Nephron (organoid): ENCODE results near the gene ALS2CL.

Source experiments
- H3K27ac Mint-ChIP-seq, 3 experiments: 2 replicates each; pipeline ENCODE4 v1.8.0; 2020; ENCODE audit warnings: mixed read lengths in 3 of 3, mild to moderate bottlenecking in 2 of 3, moderate library complexity in 1 of 3
- H3K27me3 Mint-ChIP-seq: 2 replicates; pipeline ENCODE4 v1.8.0; 2021; ENCODE audit warnings: low read depth, mild to moderate bottlenecking, moderate library complexity, mixed read lengths
- H3K36me3 Mint-ChIP-seq: 2 replicates; pipeline ENCODE4 v1.8.0; 2020; ENCODE audit warnings: low read depth, mixed read lengths
- H3K4me1 Mint-ChIP-seq: 2 replicates; pipeline ENCODE4 v1.8.0; 2020; ENCODE audit warnings: mixed read lengths
- H3K4me3 Mint-ChIP-seq, 3 experiments: 2 replicates each; pipeline ENCODE4 v1.8.0; 2020; ENCODE audit warnings: mild to moderate bottlenecking in 3 of 3, mixed read lengths in 3 of 3, moderate library complexity in 2 of 3
- H3K9me3 Mint-ChIP-seq: 2 replicates; pipeline ENCODE4 v1.8.0; 2020; ENCODE audit warnings: mixed read lengths
- CTCF ChIP-seq, 3 experiments: fragments of 200-600 bp; sonication (generic); IDR thresholded peaks; one replicate each; pipeline ENCODE4 v1.5.0; 2021; ENCODE audit warnings: antibody characterized with exemption in 3 of 3; ENCODE audit not compliant: unreplicated experiment in 3 of 3

The ALS2CL gene

DNA sequence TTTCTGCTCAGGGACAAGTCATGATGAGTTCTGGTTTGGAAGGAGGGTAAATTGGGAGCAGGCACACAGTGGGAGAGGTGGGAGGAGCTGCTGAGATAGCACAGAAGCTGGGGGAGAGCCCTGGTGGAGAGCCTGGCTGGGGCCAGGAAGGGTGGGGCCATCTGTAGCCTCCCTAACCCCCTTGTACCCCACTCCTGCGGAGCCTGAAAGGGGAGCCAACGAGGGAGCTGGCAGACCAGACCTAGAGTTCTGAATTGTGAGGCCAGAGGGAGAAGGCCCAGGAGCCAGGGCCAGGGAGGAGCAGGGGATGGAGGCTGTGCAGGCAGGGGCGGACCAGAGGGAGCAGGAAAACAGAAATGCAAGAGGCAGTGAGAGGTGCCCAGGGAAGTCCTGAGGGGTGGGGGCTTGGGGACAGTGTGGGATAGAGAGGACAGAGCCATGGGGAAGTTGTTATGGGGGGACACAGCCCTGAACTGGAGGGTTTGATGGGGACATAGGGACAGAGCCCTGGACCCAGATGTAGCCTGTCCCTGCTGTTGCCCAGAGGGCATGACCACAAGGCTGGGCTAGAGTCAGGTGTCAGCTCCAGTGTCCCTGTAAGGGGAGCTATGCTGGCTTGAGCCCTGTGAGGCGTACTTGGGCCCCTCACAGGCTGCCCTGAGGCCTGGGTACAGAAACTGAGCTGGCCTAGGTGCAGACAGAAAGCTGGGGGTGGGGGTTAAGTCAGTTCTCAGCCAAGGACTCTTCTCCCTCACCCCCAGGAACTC lies 8.9 kb upstream of the ALS2CL start:
- peak overlapping the region in 1 of 3 experiments; percentile 53 for H3K4me3 Mint-ChIP-seq
- no peaks in the 10 kb centered on the region for H3K9me3 Mint-ChIP-seq
- peaks cover 14% of the 10 kb centered on the region for H3K4me1 Mint-ChIP-seq
- H3K36me3 Mint-ChIP-seq: no peaks in the 10 kb centered on the region
- peak overlapping the region in 1 of 3 experiments; percentile 24 for H3K27ac Mint-ChIP-seq
- peaks cover 42% of the 10 kb centered on the region for H3K27me3 Mint-ChIP-seq
- TF ChIP-seq CTCF (IDR thresholded peaks at IDR 0.05; ENCODE audit: unreplicated experiment in 3 of 3): no peak

- Mint-ChIP-seq H3K4me3 (peak within 1 kb of the TSS; percentile 28 to 45 (median 43)), H3K4me1 (peaks cover 14% of the 10 kb centered on the region), H3K36me3 (no peaks in the 10 kb centered on the region), H3K9me3 (no peaks in the 10 kb centered on the region), H3K27ac (peak within 1 kb of the TSS in 2 of 3 experiments; percentile 24 to 29), H3K27me3 (peaks cover 39% of the 10 kb centered on the region)
- TF ChIP-seq CTCF (IDR thresholded peaks at IDR 0.05; ENCODE audit: unreplicated experiment in 3 of 3): no peak
Observed at GRCh38 chr3:46701181-46701939, 7.9 kb upstream of the ALS2CL start, which contains the start of gene TMIE. Gene TMIE, plus strand, starts transcription at chr3:46701392. Its CDS starts 96 bp downstream, at chr3:46701488.

GRCh38 chr3:46700772-46701171 lies 7.3 kb upstream of the ALS2CL start:
- peaks cover 18% of the 10 kb centered on the region for H3K4me1 Mint-ChIP-seq
- peaks cover 37% of the 10 kb centered on the region for H3K27me3 Mint-ChIP-seq
- no peaks in the 10 kb centered on the region for H3K36me3 Mint-ChIP-seq
- no peak for TF ChIP-seq CTCF (IDR thresholded peaks at IDR 0.05; ENCODE audit: unreplicated experiment in 3 of 3)
- H3K4me3 Mint-ChIP-seq: peak overlapping the region in 2 of 3 experiments; percentile 43 to 45
- no peaks in the 10 kb centered on the region for H3K9me3 Mint-ChIP-seq
- H3K27ac Mint-ChIP-seq: peak overlapping the region in 1 of 3 experiments; percentile 29

DNA sequence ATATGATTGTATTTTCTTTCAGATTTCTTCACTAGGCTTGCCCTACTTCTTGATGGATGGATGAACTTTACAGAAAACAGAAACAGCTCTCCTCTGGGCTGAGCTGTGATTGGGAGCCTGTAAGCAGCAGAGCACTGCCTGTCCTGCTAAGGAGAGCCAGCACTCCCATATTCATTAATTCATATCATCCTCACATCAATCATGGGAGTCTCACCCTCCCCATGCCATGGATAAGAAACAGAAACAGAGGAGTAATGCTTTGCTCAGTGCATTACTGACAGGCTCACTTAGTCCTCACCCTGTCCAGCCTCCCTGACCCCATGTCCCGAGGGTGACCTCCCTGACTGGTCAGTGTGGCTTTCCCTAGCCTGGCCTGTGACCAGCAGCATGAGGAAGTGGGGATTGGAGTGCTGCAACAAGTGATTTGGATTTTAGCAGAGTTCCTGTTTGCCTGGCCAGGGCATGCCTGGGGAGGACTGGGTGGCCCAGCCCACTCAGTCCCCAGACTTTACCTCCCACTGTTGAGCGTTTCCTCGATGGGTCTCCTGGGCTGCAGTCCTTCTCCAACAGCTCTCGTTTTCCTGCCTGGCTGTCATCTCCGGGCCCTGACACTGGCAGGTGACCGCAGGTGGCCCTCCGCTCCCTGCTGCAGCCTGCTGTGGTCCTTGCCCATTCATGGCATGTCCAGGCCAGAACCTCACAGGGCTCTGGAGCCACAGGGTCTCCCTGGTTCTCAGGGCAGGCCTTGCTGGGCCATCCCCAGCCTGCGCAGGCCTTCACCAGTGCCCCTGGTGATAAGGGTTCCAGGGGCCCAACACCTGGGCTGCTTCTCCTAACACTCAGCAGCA lies 6.4 kb upstream of the ALS2CL start:
- Mint-ChIP-seq H3K27ac (peak overlapping the region; percentile 42 to 82 (median 53)), H3K9me3 (no peaks in the 10 kb centered on the region), H3K4me3 (peak overlapping the region in 1 of 3 experiments; percentile 45), H3K36me3 (no peaks in the 10 kb centered on the region), H3K4me1 (peaks cover 25% of the 10 kb centered on the region), H3K27me3 (peaks cover 34% of the 10 kb centered on the region)
- TF ChIP-seq CTCF (IDR thresholded peaks at IDR 0.05; ENCODE audit: unreplicated experiment in 3 of 3): no peak

- H3K36me3 Mint-ChIP-seq: no peaks in the 10 kb centered on the region
- no peak for TF ChIP-seq CTCF (IDR thresholded peaks at IDR 0.05; ENCODE audit: unreplicated experiment in 3 of 3)
- H3K9me3 Mint-ChIP-seq: no peaks in the 10 kb centered on the region
- H3K4me1 Mint-ChIP-seq: peaks cover 21% of the 10 kb centered on the region
- H3K27ac Mint-ChIP-seq: peak overlapping the region in 2 of 3 experiments; percentile 15 to 25
- H3K27me3 Mint-ChIP-seq: peaks cover 29% of the 10 kb centered on the region
- H3K4me3 Mint-ChIP-seq: peak overlapping the region in 2 of 3 experiments; percentile 27 to 52
Observed at GRCh38 chr3:46695962-46696894, 2.7 kb upstream of the ALS2CL start.
